Panc1 (cell line): Measurements from ENCODE around the gene ZNF557. TPM values are rescaled to one million over a fixed set of nuclear protein-coding genes. Genes with fewer than 3 reads are reported as not detected.

Source experiments
- ATAC-seq: fragments of 200-7000 bp; cut with Tn5 transposase; 2 replicates; pipeline ENCODE4 v1.9.1; 2020; ENCODE audit warnings: mild to moderate bottlenecking, moderate library complexity
- BruUV-seq: library from RNA; stranded (reverse); fragments of 400-500 nt; replicated peaks from 2 replicates; lab custom pipeline; 2021; lab: Mats Ljungman, UMichigan
- CTCF ChIA-PET: fragments of 300-600 bp; sonication (Branson Sonifier 250); formaldehyde crosslinking; loops from one replicate; lab custom pipeline; 2022; ENCODE audit warnings: antibody characterized with exemption; lab: Charles Lee
- POLR2A ChIA-PET: fragments of 300-600 bp; sonication (Branson Sonifier 250); formaldehyde crosslinking; loops from one replicate; lab custom pipeline; 2022; ENCODE audit warnings: antibody characterized with exemption; lab: Charles Lee
- DNase-seq: peaks from one replicate; pipeline ENCODE4 v3.0.0-alpha.2; 2010; ENCODE audit warnings: low read depth, low spot score
- H3K27ac ChIP-seq: 2 replicates; pipeline ENCODE4 v1.5.1; 2011; ENCODE audit warnings: mild to moderate bottlenecking, low read length, inconsistent platforms
- H3K27me3 ChIP-seq: fragments of 200-500 bp; sonication (Bioruptor generic); 2 replicates; pipeline ENCODE4 v1.6.0; 2014; ENCODE audit warnings: low read length, inconsistent platforms; ENCODE audit not compliant: control insufficient read depth, insufficient read depth
- H3K36me3 ChIP-seq: fragments of 200-500 bp; sonication (Bioruptor generic); 2 replicates; pipeline ENCODE4 v1.5.1; 2014; ENCODE audit warnings: inconsistent platforms, mild to moderate bottlenecking, low read length, moderate library complexity; ENCODE audit not compliant: control insufficient read depth, insufficient read depth
- H3K4me1 ChIP-seq: 2 replicates; pipeline ENCODE4 v1.5.1; 2011; ENCODE audit warnings: inconsistent platforms, mild to moderate bottlenecking, low read length, moderate library complexity; ENCODE audit not compliant: control insufficient read depth, insufficient read depth
- H3K4me3 ChIP-seq, 2 experiments: 2 replicates each; pipeline ENCODE4 v1.5.1; 2011 to 2012; ENCODE audit warnings: low read depth in 2 of 2, low read length in 2 of 2, mild to moderate bottlenecking in 2 of 2, inconsistent platforms in 1 of 2, moderate library complexity in 1 of 2
- H3K9me3 ChIP-seq: fragments of 200-500 bp; sonication (Bioruptor generic); 2 replicates; pipeline ENCODE4 v1.5.1; 2014; ENCODE audit warnings: low read depth, mild to moderate bottlenecking, inconsistent platforms, low read length, moderate library complexity; ENCODE audit not compliant: control insufficient read depth, insufficient read depth
- POLR2AphosphoS5 ChIP-seq: IDR thresholded peaks from 2 replicates; pipeline ENCODE4 v1.6.1; 2012; ENCODE audit warnings: mild to moderate bottlenecking, low read depth, low read length, moderate library complexity
- SIN3A ChIP-seq: IDR thresholded peaks from 2 replicates; pipeline ENCODE4 v1.6.1; 2012; ENCODE audit warnings: low read depth, mild to moderate bottlenecking, low read length, moderate library complexity, borderline replicate concordance; ENCODE audit not compliant: insufficient read depth
- TCF7L2 ChIP-seq: IDR thresholded peaks from 2 replicates; pipeline ENCODE4 v1.6.1; 2011; ENCODE audit warnings: mild to moderate bottlenecking, low read depth, low read length, inconsistent platforms
- in situ Hi-C: cut with HindIII; loops from 2 replicates; pipeline ENCODE4 v1.10.0; 2016; ENCODE audit warnings: low sequenced_read_pairs, low pct_unique_long_range_greater_than_20kb
- intact Hi-C: fragments of 100-400 bp; cut with micrococcal nuclease; formaldehyde crosslinking; loops from one replicate; pipeline ENCODE4 v1.10.0; 2022; ENCODE audit not compliant: unreplicated experiment
- total RNA-seq: library from RNA; stranded (reverse); gene quantifications from one replicate; pipeline ENCODE4 v1.2.1, GENCODE V29; 2021; ENCODE audit not compliant: unreplicated experiment
- TF ChIP-seq, protein P1 (sequence below): fragments of 450-650 bp; IDR thresholded peaks from 2 replicates; pipeline ENCODE4 v1.5.1; 2017; ENCODE audit warnings: mild to moderate bottlenecking
- TF ChIP-seq, protein P2 (sequence below), 2 experiments: IDR thresholded peaks; 2 replicates each; pipeline ENCODE4 v1.6.1; 2011 to 2012; ENCODE audit warnings: low read depth in 2 of 2, control low read depth in 1 of 2, low read length in 1 of 2, mild to moderate bottlenecking in 1 of 2, moderate library complexity in 1 of 2; ENCODE audit not compliant: insufficient read depth in 1 of 2

Gene ZNF557
- total RNA-seq, 1 experiment from 2014 or later, result 7.6 TPM

DNA sequence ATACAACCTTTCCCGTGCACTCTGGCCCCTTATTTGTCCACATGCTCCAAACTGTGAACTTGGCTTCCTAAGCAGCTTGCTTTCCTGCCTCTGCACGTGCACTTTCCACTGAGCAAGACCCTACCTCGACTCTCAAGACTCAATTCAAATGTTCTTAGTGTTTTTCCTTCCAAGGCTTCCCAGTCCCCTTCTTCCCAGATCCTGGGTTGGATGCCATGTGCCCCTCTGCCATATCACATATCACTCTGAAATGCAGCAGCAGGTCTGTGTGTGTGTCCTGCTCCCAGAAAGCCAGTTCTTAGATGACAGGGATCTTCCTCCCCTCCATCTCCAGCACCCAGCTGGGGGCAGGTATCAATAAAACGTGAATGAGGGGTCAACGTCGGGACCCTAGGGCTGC is 3.0 kb downstream of the ZNF557 start:
- no peak for DNase-seq
- in situ Hi-C loops (no loop called here), intact Hi-C loops (no loop called here)
- no peaks in the 10 kb centered on the region for H3K4me1 ChIP-seq
- TF ChIP-seq, protein P1, sequence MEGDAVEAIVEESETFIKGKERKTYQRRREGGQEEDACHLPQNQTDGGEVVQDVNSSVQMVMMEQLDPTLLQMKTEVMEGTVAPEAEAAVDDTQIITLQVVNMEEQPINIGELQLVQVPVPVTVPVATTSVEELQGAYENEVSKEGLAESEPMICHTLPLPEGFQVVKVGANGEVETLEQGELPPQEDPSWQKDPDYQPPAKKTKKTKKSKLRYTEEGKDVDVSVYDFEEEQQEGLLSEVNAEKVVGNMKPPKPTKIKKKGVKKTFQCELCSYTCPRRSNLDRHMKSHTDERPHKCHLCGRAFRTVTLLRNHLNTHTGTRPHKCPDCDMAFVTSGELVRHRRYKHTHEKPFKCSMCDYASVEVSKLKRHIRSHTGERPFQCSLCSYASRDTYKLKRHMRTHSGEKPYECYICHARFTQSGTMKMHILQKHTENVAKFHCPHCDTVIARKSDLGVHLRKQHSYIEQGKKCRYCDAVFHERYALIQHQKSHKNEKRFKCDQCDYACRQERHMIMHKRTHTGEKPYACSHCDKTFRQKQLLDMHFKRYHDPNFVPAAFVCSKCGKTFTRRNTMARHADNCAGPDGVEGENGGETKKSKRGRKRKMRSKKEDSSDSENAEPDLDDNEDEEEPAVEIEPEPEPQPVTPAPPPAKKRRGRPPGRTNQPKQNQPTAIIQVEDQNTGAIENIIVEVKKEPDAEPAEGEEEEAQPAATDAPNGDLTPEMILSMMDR, result no peak
- TF ChIP-seq TCF7L2 (no peak), POLR2AphosphoS5 (no peak), SIN3A (no peak)
- TF ChIP-seq, protein P2, sequence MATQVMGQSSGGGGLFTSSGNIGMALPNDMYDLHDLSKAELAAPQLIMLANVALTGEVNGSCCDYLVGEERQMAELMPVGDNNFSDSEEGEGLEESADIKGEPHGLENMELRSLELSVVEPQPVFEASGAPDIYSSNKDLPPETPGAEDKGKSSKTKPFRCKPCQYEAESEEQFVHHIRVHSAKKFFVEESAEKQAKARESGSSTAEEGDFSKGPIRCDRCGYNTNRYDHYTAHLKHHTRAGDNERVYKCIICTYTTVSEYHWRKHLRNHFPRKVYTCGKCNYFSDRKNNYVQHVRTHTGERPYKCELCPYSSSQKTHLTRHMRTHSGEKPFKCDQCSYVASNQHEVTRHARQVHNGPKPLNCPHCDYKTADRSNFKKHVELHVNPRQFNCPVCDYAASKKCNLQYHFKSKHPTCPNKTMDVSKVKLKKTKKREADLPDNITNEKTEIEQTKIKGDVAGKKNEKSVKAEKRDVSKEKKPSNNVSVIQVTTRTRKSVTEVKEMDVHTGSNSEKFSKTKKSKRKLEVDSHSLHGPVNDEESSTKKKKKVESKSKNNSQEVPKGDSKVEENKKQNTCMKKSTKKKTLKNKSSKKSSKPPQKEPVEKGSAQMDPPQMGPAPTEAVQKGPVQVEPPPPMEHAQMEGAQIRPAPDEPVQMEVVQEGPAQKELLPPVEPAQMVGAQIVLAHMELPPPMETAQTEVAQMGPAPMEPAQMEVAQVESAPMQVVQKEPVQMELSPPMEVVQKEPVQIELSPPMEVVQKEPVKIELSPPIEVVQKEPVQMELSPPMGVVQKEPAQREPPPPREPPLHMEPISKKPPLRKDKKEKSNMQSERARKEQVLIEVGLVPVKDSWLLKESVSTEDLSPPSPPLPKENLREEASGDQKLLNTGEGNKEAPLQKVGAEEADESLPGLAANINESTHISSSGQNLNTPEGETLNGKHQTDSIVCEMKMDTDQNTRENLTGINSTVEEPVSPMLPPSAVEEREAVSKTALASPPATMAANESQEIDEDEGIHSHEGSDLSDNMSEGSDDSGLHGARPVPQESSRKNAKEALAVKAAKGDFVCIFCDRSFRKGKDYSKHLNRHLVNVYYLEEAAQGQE (IDR thresholded peaks at IDR 0.05; ENCODE audit: insufficient read depth in 1 of 2, low read depth in 2 of 2, low read length in 1 of 2), result no peak
- peaks cover 5% of the 10 kb centered on the region for H3K36me3 ChIP-seq
- no peak for ATAC-seq
- H3K27ac ChIP-seq, result no peak overlapping the region
- CTCF ChIA-PET, result no interaction called here
- H3K4me3 ChIP-seq, result no peak overlapping the region
- H3K27me3 ChIP-seq, result no peaks in the 10 kb centered on the region
- TSS peak; percentile 40 for BruUV-seq
- POLR2A ChIA-PET, result no interaction called here
- peaks cover 12% of the 10 kb centered on the region; the same call in 1 of the 2 replicates for H3K9me3 ChIP-seq

DNA sequence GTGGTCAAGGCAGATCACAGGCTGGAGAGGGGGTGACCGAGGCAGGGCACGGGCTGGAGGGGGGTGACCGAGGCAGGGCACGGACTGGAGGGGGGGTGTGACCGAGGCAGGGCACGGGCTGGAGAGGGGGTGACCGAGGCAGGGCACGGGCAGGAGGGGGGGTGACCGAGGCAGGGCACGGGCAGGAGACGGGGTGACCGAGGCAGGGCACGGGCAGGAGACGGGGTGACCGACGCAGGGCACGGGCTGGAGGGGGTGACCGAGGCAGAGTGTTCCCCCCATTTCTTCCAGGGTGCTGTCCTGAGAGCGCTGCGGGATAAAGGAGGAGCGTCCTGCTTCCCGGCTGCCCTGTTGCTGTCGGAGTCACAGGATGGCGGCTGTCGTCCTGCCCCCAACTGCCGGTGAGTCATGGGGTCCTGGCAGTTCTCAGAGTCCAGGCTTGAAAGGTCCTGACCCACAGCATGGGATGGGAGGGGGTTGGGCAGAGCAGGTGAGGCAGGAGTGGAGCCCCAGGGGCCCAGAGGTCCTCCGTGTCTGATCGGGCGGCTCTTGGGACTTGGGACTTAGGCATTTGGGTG is 5.3 kb downstream of the ZNF557 start:
- DNase-seq, result no peak
- Histone ChIP-seq H3K27ac (no peak overlapping the region), H3K4me3 (no peak overlapping the region), H3K36me3 (peaks cover 6% of the 10 kb centered on the region), H3K27me3 (no peaks in the 10 kb centered on the region), H3K4me1 (no peaks in the 10 kb centered on the region), H3K9me3 (peaks cover 26% of the 10 kb centered on the region; the same call in 1 of the 2 replicates)
- intact Hi-C loops, result no loop called here
- ChIA-PET CTCF (no interaction called here), POLR2A (no interaction called here)
- no TSS peak for BruUV-seq
- no peak for ATAC-seq
- in situ Hi-C loops, result no loop called here
- TF ChIP-seq, protein P2 (IDR thresholded peaks at IDR 0.05; ENCODE audit: insufficient read depth in 1 of 2, low read depth in 2 of 2, low read length in 1 of 2), result no peak
- TF ChIP-seq TCF7L2, result no peak
- TF ChIP-seq, protein P1, result no peak
- no peak for TF ChIP-seq POLR2AphosphoS5
- TF ChIP-seq SIN3A, result no peak
